BJ (cell line): ENCODE data around the gene TAAR8. TPM values are rescaled to one million over a fixed set of nuclear protein-coding genes. Genes with fewer than 3 reads are reported as not detected.
"Not testable (repeated sequence)": the region's sequence is repeated elsewhere in the genome, so short reads cannot be mapped to it uniquely, and the experiment has no call there.

Source experiments
- CTCF ChIA-PET: fragments of 350-600 bp; formaldehyde crosslinking; extraction: SDS; loops from one replicate; lab custom pipeline; 2021; ENCODE audit warnings: antibody characterized with exemption, inconsistent platforms; lab: Yijun Ruan, JAX
- POLR2A ChIA-PET: fragments of 300-600 bp; sonication (Branson Sonifier 250); formaldehyde crosslinking; extraction: SDS; loops from one replicate; lab custom pipeline; 2021; ENCODE audit warnings: antibody characterized with exemption; lab: Charles Lee
- DNase-seq: peaks from one replicate; pipeline ENCODE4 v3.0.0-alpha.2; 2011; ENCODE audit warnings: low read depth
- H3K27me3 ChIP-seq: 2 replicates; pipeline ENCODE4 v1.6.0; 2011; ENCODE audit warnings: low read length; ENCODE audit not compliant: control insufficient read depth, insufficient read depth
- H3K36me3 ChIP-seq: 2 replicates; pipeline ENCODE4 v1.5.1; 2011; ENCODE audit warnings: low read length; ENCODE audit not compliant: control insufficient read depth, insufficient read depth
- H3K4me3 ChIP-seq: 2 replicates; pipeline ENCODE4 v1.5.1; 2011; ENCODE audit warnings: low read depth, mild to moderate bottlenecking, control low read depth, low read length
- CTCF ChIP-seq: IDR thresholded peaks from 2 replicates; pipeline ENCODE4 v1.5.1; 2011; ENCODE audit warnings: low read depth, mild to moderate bottlenecking, control low read depth, inconsistent platforms, low read length, moderate library complexity; ENCODE audit not compliant: insufficient read depth
- polyA plus RNA-seq: library from polyadenylated mRNA; depleted of rRNA; stranded (reverse); fragments of >200 nt; gene quantifications from 2 replicates; pipeline ENCODE4 v1.2.3, GENCODE V29; 2011

TAAR8 gene
- polyA plus RNA-seq, 1 experiment, result not detected

- Histone ChIP-seq H3K4me3 (no peak within 1 kb of the TSS), H3K36me3 (no peaks in the 10 kb centered on the region), H3K27me3 (peaks cover 5% of the 10 kb centered on the region)
- CTCF ChIA-PET, result interaction anchor here (0.8 to 1.6 kb wide), 2 partner anchors 8 to 10 kb away, joined by 3 to 5 read pairs; no protein-coding TSS in a partner anchor
- POLR2A ChIA-PET, result no interaction called here
- TF ChIP-seq CTCF, result no peak
- no peak for DNase-seq
These were observed 14.5 kb upstream of the TAAR8 start, which contains the start of gene TAAR9 for GRCh38 chr6:132537977-132538376. TAAR9 (plus strand) TSS chr6:132538277; CDS start chr6:132538290, 13 bp downstream.

- ChIA-PET CTCF (no interaction called here), POLR2A (no interaction called here)
- no peak for DNase-seq
- peaks cover 5% of the 10 kb centered on the region for H3K27me3 ChIP-seq
- H3K4me3 ChIP-seq, result no peak overlapping the region
- no peaks in the 10 kb centered on the region for H3K36me3 ChIP-seq
- TF ChIP-seq CTCF, result no peak
These were observed 7.6 kb upstream of the TAAR8 start for GRCh38 chr6:132544826-132545225.

- H3K27me3 ChIP-seq, result no peaks in the 10 kb centered on the region
- POLR2A ChIA-PET, result no interaction called here
- H3K36me3 ChIP-seq, result no peaks in the 10 kb centered on the region
- no peak overlapping the region for H3K4me3 ChIP-seq
- CTCF ChIA-PET, result no interaction called here
- TF ChIP-seq CTCF, result no peak
- no peak for DNase-seq
These were observed 3.6 kb upstream of the TAAR8 start for GRCh38 chr6:132548746-132549463.

GRCh38 chr6:132551214-132551613, 1.3 kb upstream of the TAAR8 start:
- DNase-seq, result no peak
- Histone ChIP-seq H3K4me3 (no peak overlapping the region), H3K27me3 (no peaks in the 10 kb centered on the region), H3K36me3 (no peaks in the 10 kb centered on the region)
- ChIA-PET CTCF (interaction anchor here (1.2 kb wide), 1 partner anchor 21 kb away, joined by 3 read pairs; no protein-coding TSS in a partner anchor), POLR2A (no interaction called here)
- no peak for TF ChIP-seq CTCF

GRCh38 chr6:132560087-132560486, 7.6 kb downstream of the TAAR8 start:
- CTCF ChIA-PET, DNase-seq, POLR2A ChIA-PET, H3K27me3 ChIP-seq, H3K36me3 ChIP-seq, H3K4me3 ChIP-seq: not testable (repeated sequence)
